Mucosa of descending colon (tissue), 3 donors: ENCODE data around the gene ELMO1. TPM values are rescaled to one million over a fixed set of nuclear protein-coding genes. Genes with fewer than 3 reads are reported as not detected.

Experiments
- ATAC-seq: fragments of 200-7000 bp; cut with Tn5 transposase; one replicate; pipeline ENCODE4 v1.9.1; 2020; ENCODE audit warnings: mild to moderate bottlenecking, moderate library complexity
- DNase-seq, 3 donors: peaks; one replicate each; pipeline ENCODE4 v3.0.0-alpha.2; 2020
- H3K36me3 ChIP-seq: fragments of 200-600 bp; one replicate; pipeline ENCODE4 v1.8.0; 2021; ENCODE audit warnings: low read depth, mild to moderate bottlenecking
- H3K4me1 ChIP-seq: fragments of 200-600 bp; one replicate; pipeline ENCODE4 v1.8.0; 2021; ENCODE audit warnings: low read depth, mild to moderate bottlenecking
- H3K4me3 ChIP-seq: fragments of 200-600 bp; one replicate; pipeline ENCODE4 v1.8.0; 2021; ENCODE audit warnings: mild to moderate bottlenecking
- H3K9me3 ChIP-seq: fragments of 200-600 bp; one replicate; pipeline ENCODE4 v1.8.0; 2021; ENCODE audit warnings: mild to moderate bottlenecking
- intact Hi-C, 2 donors: fragments of 100-400 bp; cut with DNase I in 1 of 2; cut with micrococcal nuclease in 1 of 2; formaldehyde crosslinking; loops; one replicate each; pipeline versions ENCODE4 v1.11.0 to v1.11.1; 2022; cut with DNase I, micrococcal nuclease
- total RNA-seq, 3 donors: library from RNA; stranded (reverse); fragmentation: NEBNext Ultra II Directional in 2 of 3; extraction: Animal tissue kit (Norgen Biotek cat#: 25700) in 2 of 3; gene quantifications; one replicate each; pipeline versions ENCODE4 v1.2.1 to v1.2.4, GENCODE V29; 2021 to 2023
- TF ChIP-seq, protein P1 (sequence below): fragments of 200-600 bp; IDR thresholded peaks from one replicate; pipeline ENCODE4 v1.8.0; 2022; ENCODE audit warnings: antibody characterized with exemption, mild to moderate bottlenecking
- donor health status: DM: no; HTN: no; CAD: no; lungs with moderate emphysema.
- donor health status: DM: no; HTN: no; CAD: no.
- donor health status: DM: no; HTN: yes; CAD: no.

The ELMO1 gene
- total RNA-seq, 3 donors from 2014 or later, result 9.7 to 27.2 (median 18.2) TPM

DNA sequence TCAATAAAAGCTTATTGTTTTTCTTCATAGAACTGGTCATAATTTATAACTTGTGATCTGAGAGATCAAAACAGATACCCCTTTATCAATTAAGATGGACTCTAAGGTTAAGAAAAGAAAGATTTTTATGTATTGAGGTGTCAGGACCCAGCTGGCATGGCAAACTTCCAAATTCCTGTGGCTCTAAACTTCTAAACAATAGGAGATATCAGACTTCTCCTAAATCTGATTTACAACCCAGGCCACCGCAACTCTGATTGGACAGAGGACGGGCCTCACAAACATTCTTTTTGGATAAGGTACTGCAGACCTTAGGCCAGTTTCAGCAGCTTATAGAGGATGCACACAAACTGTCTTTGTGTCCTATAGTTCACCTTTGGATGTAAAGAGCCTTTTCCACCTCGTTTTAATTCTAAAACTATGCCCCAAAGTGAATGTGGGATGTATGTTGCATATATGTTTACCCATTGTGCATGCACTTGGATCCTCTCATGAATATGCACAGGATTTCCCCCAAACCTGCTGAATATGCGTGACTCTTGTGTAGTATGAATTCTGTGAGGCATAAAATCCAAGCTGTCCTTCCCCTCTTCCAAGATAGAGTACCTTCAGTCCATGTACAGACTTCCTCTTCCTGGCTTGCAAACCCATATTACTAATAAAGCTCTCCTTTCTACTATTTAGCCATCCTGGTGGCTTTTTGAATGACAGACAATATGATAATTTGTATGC, 69.0 kb downstream of the ELMO1 start:
- DNase-seq (no peak), ATAC-seq (no peak)
- intact Hi-C loops, result no loop called here
- Histone ChIP-seq H3K36me3 (no peaks in the 10 kb centered on the region), H3K4me1 (no peaks in the 10 kb centered on the region), H3K4me3 (no peak overlapping the region), H3K9me3 (peaks cover 10% of the 10 kb centered on the region)
- TF ChIP-seq, protein P1, sequence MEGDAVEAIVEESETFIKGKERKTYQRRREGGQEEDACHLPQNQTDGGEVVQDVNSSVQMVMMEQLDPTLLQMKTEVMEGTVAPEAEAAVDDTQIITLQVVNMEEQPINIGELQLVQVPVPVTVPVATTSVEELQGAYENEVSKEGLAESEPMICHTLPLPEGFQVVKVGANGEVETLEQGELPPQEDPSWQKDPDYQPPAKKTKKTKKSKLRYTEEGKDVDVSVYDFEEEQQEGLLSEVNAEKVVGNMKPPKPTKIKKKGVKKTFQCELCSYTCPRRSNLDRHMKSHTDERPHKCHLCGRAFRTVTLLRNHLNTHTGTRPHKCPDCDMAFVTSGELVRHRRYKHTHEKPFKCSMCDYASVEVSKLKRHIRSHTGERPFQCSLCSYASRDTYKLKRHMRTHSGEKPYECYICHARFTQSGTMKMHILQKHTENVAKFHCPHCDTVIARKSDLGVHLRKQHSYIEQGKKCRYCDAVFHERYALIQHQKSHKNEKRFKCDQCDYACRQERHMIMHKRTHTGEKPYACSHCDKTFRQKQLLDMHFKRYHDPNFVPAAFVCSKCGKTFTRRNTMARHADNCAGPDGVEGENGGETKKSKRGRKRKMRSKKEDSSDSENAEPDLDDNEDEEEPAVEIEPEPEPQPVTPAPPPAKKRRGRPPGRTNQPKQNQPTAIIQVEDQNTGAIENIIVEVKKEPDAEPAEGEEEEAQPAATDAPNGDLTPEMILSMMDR, result no peak

DNA sequence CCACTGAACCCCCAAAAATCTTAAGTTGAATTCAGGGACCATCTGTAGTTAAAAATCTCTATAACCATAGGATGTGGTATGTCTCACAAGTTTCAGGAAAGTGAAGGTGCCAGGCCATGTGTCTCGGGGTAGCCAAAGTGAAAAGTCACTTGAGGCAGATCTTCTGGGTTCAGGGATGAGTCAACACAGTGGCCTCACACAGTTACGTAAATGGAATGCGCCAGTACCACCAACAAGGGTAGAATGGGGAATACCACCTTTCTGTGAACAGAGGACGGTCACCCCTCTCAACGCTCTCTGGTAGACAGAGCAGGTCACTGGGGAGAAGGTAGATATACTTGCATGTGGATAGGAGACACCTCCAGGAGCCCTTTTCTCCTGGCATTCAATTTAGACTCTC, 71.4 kb downstream of the ELMO1 start:
- Histone ChIP-seq H3K4me3 (no peak overlapping the region), H3K9me3 (peaks cover 10% of the 10 kb centered on the region), H3K4me1 (no peaks in the 10 kb centered on the region), H3K36me3 (no peaks in the 10 kb centered on the region)
- TF ChIP-seq, protein P1, result no peak
- DNase-seq (no peak), ATAC-seq (no peak)
- intact Hi-C loops, result no loop called here

DNA sequence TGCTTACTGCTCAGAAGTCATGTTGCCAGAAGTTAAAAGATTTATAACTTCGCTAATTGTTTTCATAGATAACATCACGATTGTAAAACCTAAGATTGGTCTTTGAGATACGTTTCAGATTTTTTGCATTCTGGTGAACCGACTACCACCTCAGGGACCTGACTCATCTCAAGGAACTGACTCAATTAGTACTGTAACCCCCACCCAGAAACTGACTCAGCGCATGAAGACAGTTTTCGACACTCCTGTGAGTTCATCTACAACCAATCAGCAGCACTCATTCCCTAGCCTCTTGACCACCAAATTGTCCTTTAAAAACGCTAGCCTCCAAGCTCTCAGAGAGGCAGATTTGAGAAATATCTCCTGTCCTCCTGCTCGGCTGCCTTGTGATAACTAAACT, 72.3 kb downstream of the ELMO1 start:
- DNase-seq, result no peak
- no peak for ATAC-seq
- no peaks in the 10 kb centered on the region for H3K4me1 ChIP-seq
- H3K9me3 ChIP-seq, result peaks cover 10% of the 10 kb centered on the region
- H3K4me3 ChIP-seq, result no peak overlapping the region
- intact Hi-C loops, result no loop called here
- TF ChIP-seq, protein P1, result no peak
- H3K36me3 ChIP-seq, result no peaks in the 10 kb centered on the region

DNA sequence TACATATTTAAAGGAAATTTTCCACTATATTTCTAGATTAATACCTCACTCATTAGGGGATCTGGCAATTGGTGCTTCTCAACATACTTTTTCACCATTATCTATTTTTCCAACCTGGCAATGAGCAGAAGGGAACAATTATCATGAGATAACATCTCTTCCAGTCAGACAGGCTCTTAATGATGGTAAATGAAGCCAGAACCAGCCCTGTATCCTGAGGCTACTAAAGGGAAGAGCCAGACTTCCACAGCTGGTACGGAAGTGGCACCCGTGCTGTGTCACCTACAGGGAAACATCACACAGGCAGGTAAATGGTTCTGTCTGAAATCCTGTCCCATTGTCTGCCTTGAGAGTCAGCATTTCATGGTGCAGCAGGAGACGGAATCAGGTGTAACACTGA, 75.9 kb downstream of the ELMO1 start:
- Histone ChIP-seq H3K4me1 (peaks cover 5% of the 10 kb centered on the region), H3K36me3 (no peaks in the 10 kb centered on the region), H3K9me3 (peaks cover 10% of the 10 kb centered on the region), H3K4me3 (no peak overlapping the region)
- intact Hi-C loops, result no loop called here
- TF ChIP-seq, protein P1, result no peak
- DNase-seq (no peak), ATAC-seq (no peak)

DNA sequence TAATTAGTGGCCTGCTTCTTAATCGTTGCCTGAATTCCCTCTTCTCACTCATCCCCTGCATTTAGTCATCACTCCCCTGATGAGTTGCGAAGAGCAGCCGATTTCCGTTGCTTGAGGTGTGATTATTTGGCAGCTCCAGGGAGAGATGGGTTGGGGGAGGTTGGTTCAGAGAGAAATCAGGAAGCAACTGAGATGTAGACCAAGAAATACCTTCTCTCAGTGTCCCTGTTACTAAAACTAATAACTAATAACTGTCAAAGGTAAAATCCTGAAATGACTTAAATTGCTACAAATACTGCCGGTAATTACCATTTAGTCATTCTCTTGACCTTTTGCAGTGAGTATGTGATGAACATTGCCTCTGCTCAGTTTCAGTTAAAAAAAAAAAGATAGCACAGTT, 76.9 kb downstream of the ELMO1 start:
- no peak overlapping the region for H3K4me3 ChIP-seq
- TF ChIP-seq, protein P1, result no peak
- H3K36me3 ChIP-seq, result no peaks in the 10 kb centered on the region
- peaks cover 5% of the 10 kb centered on the region for H3K4me1 ChIP-seq
- intact Hi-C loops, result no loop called here
- H3K9me3 ChIP-seq, result peaks cover 6% of the 10 kb centered on the region
- no peak for DNase-seq
- no peak for ATAC-seq
